PC-9 (cell line): Measurements from ENCODE around the gene PAXX.

Experiments used
- CTCF ChIP-seq: fragments of 200-600 bp; sonication (generic); conservative IDR thresholded peaks from 2 replicates; pipeline ENCODE4 v1.6.1; 2017; ENCODE audit warnings: mixed run types, antibody characterized with exemption, mild to moderate bottlenecking, moderate library complexity
- EZH2 ChIP-seq: fragments of 200-600 bp; sonication (generic); IDR thresholded peaks from 2 replicates; pipeline ENCODE4 v1.8.0; 2017; ENCODE audit warnings: antibody characterized with exemption, low read depth

- TF ChIP-seq CTCF (no peak), EZH2 (no peak)
These were observed 4.4 kb downstream of the PAXX start, which contains the start of gene CLIC3 for GRCh38 chr9:136996361-136997292.
